LNCaP clone FGC (cell line): Measurements from ENCODE around the gene TSHR.
"Not testable (repeated sequence)": the region's sequence is repeated elsewhere in the genome, so short reads cannot be mapped to it uniquely, and the experiment has no call there.

Experiments
- DNase-seq: peaks from one replicate; pipeline ENCODE4 v3.0.0-alpha.2; 2011; ENCODE audit warnings: low read depth
- H3K4me3 ChIP-seq: 2 replicates; pipeline ENCODE4 v1.5.1; 2011; ENCODE audit warnings: mild to moderate bottlenecking, low read depth, low read length, control low read depth
- CTCF ChIP-seq: IDR thresholded peaks from 2 replicates; pipeline ENCODE4 v1.5.1; 2012; ENCODE audit warnings: mild to moderate bottlenecking; ENCODE audit not compliant: control insufficient read depth, insufficient read depth; ENCODE audit errors: extremely low read depth

Gene TSHR

GRCh38 chr14:80955416-80955941 is at the start of gene TSHR:
TSS of gene TSHR (plus strand) at chr14:80955621. CDS start at chr14:80955681, 60 bp downstream.
- peak within 1 kb of the TSS; percentile 55 for H3K4me3 ChIP-seq
- no peak for DNase-seq

GRCh38 chr14:80906336-80906735 is 49.1 kb upstream of the TSHR start:
- TF ChIP-seq CTCF, result no peak
- H3K4me3 ChIP-seq, result no peak overlapping the region

More at GRCh38 chr14:80955416-80955941, at the start of gene TSHR:
- no peak for TF ChIP-seq CTCF

GRCh38 chr14:80906946-80907345 is 48.5 kb upstream of the TSHR start:
- no peak for TF ChIP-seq CTCF
- no peak for DNase-seq

More at GRCh38 chr14:80906336-80906735, 49.1 kb upstream of the TSHR start:
- no peak for DNase-seq

GRCh38 chr14:80912013-80912412 is 43.4 kb upstream of the TSHR start:
- not testable (repeated sequence) for H3K4me3 ChIP-seq, DNase-seq

More at GRCh38 chr14:80906946-80907345, 48.5 kb upstream of the TSHR start:
- H3K4me3 ChIP-seq, result no peak overlapping the region

GRCh38 chr14:80919622-80920021 is 35.8 kb upstream of the TSHR start:
- no peak overlapping the region for H3K4me3 ChIP-seq
- TF ChIP-seq CTCF, result no peak
- DNase-seq, result no peak

GRCh38 chr14:80923368-80923767 is 32.1 kb upstream of the TSHR start:
- H3K4me3 ChIP-seq, result no peak overlapping the region
- no peak for DNase-seq
- TF ChIP-seq CTCF, result no peak

GRCh38 chr14:80924365-80925103 is 30.9 kb upstream of the TSHR start:
- no peak for TF ChIP-seq CTCF
- H3K4me3 ChIP-seq, result no peak overlapping the region
- DNase-seq, result no peak
